ELF-1 (cell line): ENCODE measurements around the gene ZSWIM5.
A peak's percentile ranks its signal among the peaks of the same experiment; 100 is the strongest.
"Not testable (repeated sequence)": the region's sequence is repeated elsewhere in the genome, so short reads cannot be mapped to it uniquely, and the experiment has no call there.

Source experiments
- DNase-seq: peaks from one replicate; pipeline ENCODE4 v3.0.0-alpha.2; 2016; ENCODE audit warnings: low read depth, low spot score

ZSWIM5 gene

GRCh38 chr1:45003741-45004140 lies 202.7 kb downstream of the ZSWIM5 start:
- DNase-seq, result no peak

GRCh38 chr1:45002650-45003645 lies 203.5 kb downstream of the ZSWIM5 start:
- DNase-seq, result no peak

DNA sequence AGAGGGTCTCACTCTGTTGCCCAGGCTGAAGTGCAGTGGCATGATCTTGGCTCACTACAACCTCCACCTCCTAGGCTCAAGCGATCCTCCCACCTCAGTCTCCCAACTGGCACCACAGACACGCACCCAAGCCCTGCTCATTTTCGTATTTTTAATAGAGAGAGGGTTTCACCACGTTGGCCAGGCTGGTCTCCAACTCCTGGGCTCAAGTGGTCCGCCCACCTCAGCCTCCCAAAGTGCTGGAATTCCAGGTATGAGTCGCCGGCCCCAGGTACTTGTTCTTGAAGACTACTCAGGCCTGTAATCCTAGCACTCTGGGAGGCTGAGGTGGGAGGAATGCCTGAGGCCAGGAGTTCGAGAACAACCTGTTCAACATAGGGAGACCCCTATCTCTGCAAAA lies 204.8 kb downstream of the ZSWIM5 start:
- not testable (repeated sequence) for DNase-seq

DNA sequence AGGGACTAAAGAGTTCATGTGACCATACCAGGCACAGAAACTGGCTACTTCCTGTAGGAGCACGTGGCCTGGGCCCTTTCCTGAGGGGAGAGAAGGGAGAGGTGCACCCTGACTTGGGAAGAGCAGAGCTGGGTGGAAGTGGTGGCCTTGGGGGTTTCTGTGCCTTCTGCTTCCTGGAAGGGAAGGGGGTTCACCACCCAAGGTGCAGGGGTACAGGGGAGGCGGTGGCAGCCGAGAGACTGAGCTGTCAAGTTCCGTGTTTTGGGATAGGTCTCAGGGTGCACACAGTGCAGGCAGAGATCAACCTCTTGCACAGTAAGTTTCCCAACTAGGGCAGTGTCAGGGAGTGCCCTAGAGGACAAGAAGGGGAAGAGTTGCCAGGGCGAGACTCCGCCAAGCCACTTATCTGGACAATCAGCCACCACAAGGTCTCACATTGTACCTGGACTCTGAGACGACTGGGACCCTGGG lies 205.4 kb downstream of the ZSWIM5 start:
- peak; percentile 19 for DNase-seq

DNA sequence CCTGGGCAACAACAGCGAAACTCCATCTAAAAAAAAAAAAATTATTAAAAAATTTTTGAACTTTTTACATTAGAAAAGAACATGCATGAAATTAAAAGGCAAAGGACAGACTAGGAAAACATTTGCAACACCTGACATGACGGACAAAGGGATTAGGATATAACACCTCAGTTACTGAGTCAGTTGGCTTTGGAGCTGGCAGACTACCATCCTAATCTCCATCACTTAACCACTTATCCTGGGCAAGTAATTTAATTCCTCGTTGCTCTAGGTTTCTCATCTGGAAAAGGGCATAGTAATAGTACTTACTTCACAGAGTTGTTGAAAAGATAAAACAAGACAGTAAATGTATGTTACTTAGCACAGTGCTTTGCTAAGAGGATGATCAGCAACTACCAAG lies 207.2 kb downstream of the ZSWIM5 start:
- no peak for DNase-seq

DNA sequence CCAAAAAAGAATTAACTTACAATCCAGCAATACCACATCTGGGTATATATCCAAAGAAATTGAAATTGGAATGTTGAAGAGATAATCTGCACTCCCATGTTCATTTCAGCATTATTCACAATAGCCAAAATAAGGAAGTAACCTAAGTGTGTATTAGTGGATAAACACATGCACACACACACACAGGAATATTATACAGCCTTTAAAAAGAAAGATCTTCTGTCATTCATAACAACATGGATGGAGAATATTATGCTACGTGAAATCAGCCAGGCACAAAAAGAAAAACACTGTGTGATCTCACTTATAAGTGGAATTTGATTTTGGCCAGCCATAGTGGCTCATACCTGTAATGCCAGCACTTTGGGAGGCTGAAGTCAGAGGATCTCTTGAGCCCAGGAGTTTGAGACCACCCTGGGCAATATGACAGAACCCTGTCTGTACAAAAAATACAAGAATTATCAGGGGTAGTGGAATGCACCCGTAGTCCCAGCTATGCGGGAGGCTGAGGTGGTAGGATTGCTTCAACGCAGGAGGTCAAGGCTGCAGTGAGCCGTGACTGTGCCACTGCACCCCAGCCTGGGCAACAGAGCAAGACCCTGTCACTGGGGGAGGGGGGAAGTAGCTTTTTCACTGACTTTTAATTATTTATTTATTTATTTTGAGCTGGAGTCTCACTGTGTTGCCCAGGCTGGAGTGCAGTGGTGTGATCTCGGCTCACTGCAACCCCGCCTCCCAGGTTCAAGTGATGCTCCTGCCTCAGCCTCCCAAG lies 210.8 kb downstream of the ZSWIM5 start:
- DNase-seq, result no peak

- no peak for DNase-seq
Observed at GRCh38 chr1:44994309-44994898, 212.0 kb downstream of the ZSWIM5 start.

DNA sequence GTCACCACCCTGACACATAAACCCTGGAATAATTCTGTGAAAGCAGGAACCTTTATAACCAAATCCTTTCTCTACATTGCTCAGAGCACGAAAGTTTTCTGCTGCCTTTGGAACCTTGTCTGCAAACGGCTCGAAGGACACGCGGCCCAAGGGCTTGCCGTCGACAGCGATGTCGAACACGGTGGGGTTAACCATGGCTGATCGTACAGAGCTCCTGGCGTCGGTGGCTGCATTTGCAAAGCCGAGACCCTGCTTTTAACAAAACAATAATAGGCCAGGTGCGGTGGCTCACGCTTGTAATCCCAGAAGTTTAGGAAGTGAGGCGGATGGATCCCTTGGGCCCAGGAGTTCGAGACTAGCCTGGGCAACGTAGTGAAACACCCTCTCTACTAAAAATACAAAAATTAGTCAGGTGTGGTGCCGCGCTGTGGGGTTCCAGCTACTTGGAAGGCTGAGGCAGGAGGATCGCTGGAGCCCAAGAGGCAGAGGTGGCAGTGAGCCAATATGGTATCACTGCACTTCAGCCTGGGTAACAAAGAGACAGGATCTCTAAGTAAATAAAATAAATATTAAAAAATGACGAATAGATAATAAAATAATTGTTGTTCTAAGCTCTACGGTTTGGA lies 217.8 kb downstream of the ZSWIM5 start:
- DNase-seq, result no peak

DNA sequence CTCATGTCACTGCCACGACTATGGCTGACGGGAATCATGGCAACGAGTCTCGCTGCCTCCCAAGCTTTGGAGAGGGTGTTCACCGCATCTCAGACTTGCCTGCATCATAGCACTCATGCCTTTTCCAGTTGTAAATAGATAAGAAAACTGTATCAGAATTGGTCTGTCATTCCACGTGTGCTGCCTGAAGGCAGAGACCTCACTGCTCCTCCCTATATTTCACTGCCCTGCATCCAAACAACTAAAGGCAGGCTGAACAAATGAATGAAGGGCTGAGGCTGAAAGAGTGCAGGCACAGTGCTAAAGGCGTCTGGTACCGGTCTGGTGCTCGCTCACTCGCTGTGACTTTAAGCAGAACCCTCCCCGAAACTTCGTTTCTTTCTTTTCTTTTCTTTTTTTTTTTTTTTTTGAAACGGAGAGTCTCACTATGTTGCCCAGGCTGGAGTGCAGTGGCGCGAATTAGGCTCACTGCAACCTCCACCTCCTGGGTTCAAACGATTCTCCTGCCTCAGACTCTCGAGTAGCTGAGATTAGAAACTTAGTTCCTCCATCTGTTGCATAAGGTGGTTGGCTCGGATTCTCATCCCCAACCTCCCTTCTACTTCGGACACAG lies 220.6 kb downstream of the ZSWIM5 start:
- DNase-seq, result no peak

- DNase-seq, result not testable (repeated sequence)
Observed at GRCh38 chr1:44977372-44977771, 229.0 kb downstream of the ZSWIM5 start.

GRCh38 chr1:44976252-44976651 lies 230.2 kb downstream of the ZSWIM5 start:
- DNase-seq, result no peak

GRCh38 chr1:44973645-44974044 lies 232.8 kb downstream of the ZSWIM5 start:
- DNase-seq, result no peak

DNA sequence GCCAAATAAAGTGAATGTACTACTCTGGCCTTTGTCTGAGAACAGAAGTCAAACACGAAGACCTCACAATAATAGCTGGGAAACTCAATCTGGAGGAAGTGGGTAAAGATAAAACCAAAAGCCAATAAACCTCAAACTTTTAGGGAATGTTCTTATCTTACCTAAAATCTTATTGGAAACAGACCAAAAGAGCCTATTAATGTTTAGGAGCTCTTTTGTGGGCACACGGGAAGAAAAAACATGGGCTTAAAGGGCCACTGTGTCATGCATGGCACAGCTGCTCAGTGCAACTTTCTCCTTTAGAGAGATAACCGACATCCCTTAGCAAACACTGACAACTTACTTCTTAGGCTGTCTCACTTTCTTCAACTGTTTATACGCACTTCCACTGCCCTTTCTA lies 236.1 kb downstream of the ZSWIM5 start:
- no peak for DNase-seq
